Germinal center (tissue), 1 donor: Measurements from ENCODE around the gene NBPF1.
"Not testable (repeated sequence)": the region's sequence is repeated elsewhere in the genome, so short reads cannot be mapped to it uniquely, and the experiment has no call there.

Experiments
- DNase-seq: peaks from one replicate; pipeline ENCODE4 v3.0.0; 2012; ENCODE audit warnings: mixed read lengths, low spot score

NBPF1 gene

GRCh38 chr1:16605532-16606505 is 7.5 kb downstream of the NBPF1 start:
- no peak for DNase-seq

GRCh38 chr1:16605213-16605525 is 8.2 kb downstream of the NBPF1 start:
- DNase-seq: no peak

- not testable (repeated sequence) for DNase-seq
Observed at GRCh38 chr1:16604514-16605212, 8.7 kb downstream of the NBPF1 start.

GRCh38 chr1:16603623-16604022 is 9.7 kb downstream of the NBPF1 start:
- DNase-seq: not testable (repeated sequence)

GRCh38 chr1:16602336-16603011 is 10.9 kb downstream of the NBPF1 start:
- DNase-seq: not testable (repeated sequence)

- DNase-seq: not testable (repeated sequence)
Observed at GRCh38 chr1:16600855-16601786, 12.2 kb downstream of the NBPF1 start.

- DNase-seq: not testable (repeated sequence)
Observed at GRCh38 chr1:16599326-16599725, 14.0 kb downstream of the NBPF1 start.

- not testable (repeated sequence) for DNase-seq
Observed at GRCh38 chr1:16595216-16595615, 18.1 kb downstream of the NBPF1 start.

- DNase-seq: not testable (repeated sequence)
Observed at GRCh38 chr1:16591845-16592244, 21.5 kb downstream of the NBPF1 start.

GRCh38 chr1:16588081-16588480 is 25.3 kb downstream of the NBPF1 start:
- DNase-seq: not testable (repeated sequence)

GRCh38 chr1:16587639-16588038 is 25.7 kb downstream of the NBPF1 start:
- not testable (repeated sequence) for DNase-seq

- DNase-seq: not testable (repeated sequence)
Observed at GRCh38 chr1:16565324-16565723, 48.0 kb downstream of the NBPF1 start.

GRCh38 chr1:16561035-16561434 is 52.3 kb downstream of the NBPF1 start:
- not testable (repeated sequence) for DNase-seq

GRCh38 chr1:16560498-16560897 is 52.9 kb downstream of the NBPF1 start:
- not testable (repeated sequence) for DNase-seq

GRCh38 chr1:16559688-16560087 is 53.7 kb downstream of the NBPF1 start:
- not testable (repeated sequence) for DNase-seq

- DNase-seq: not testable (repeated sequence)
Observed at GRCh38 chr1:16557034-16557433, 56.3 kb downstream of the NBPF1 start.

- not testable (repeated sequence) for DNase-seq
Observed at GRCh38 chr1:16553244-16553643, 60.1 kb downstream of the NBPF1 start.

GRCh38 chr1:16550212-16550918 is 63.0 kb downstream of the NBPF1 start:
- DNase-seq: not testable (repeated sequence)

GRCh38 chr1:16549545-16549944 is 63.8 kb downstream of the NBPF1 start:
- DNase-seq: not testable (repeated sequence)

- not testable (repeated sequence) for DNase-seq
Observed at GRCh38 chr1:16547502-16548241, 65.7 kb downstream of the NBPF1 start.
